G401.6 (cell line): ENCODE measurements around the gene STARD3.
"Not testable (repeated sequence)": the region's sequence is repeated elsewhere in the genome, so short reads cannot be mapped to it uniquely, and the experiment has no call there.

Source experiments
- FAIRE-seq: peaks from 2 replicates; lab custom pipeline; 2012; peaks lifted over from hg19 to GRCh38; lab: Jason Lieb, UNC

STARD3 gene

GRCh38 chr17:39636927-39637736, at the start of gene STARD3:
Gene STARD3, plus strand, starts transcription at chr17:39637144. Its CDS starts 16,388 bp downstream, at chr17:39653532.
- FAIRE-seq = peak; percentile 65

- FAIRE-seq = not testable (repeated sequence)
Measured at GRCh38 chr17:39590180-39590579, 46.8 kb upstream of the STARD3 start.

- FAIRE-seq = no peak
Measured at GRCh38 chr17:39591958-39592954, 44.7 kb upstream of the STARD3 start.

- FAIRE-seq = no peak
Measured at GRCh38 chr17:39593371-39593770, 43.6 kb upstream of the STARD3 start.

- FAIRE-seq = no peak
Measured at GRCh38 chr17:39595294-39595693, 41.6 kb upstream of the STARD3 start.

GRCh38 chr17:39595928-39596510, 40.9 kb upstream of the STARD3 start:
- FAIRE-seq = no peak

- no peak for FAIRE-seq
Measured at GRCh38 chr17:39596543-39597267, 40.2 kb upstream of the STARD3 start.

- FAIRE-seq = no peak
Measured at GRCh38 chr17:39597372-39598046, 39.4 kb upstream of the STARD3 start.

GRCh38 chr17:39598047-39598481, 38.9 kb upstream of the STARD3 start:
- no peak for FAIRE-seq

- FAIRE-seq = no peak
Measured at GRCh38 chr17:39598630-39599003, 38.3 kb upstream of the STARD3 start.

GRCh38 chr17:39599004-39599664, 37.8 kb upstream of the STARD3 start:
- no peak for FAIRE-seq

- no peak for FAIRE-seq
Measured at GRCh38 chr17:39599665-39600231, 37.2 kb upstream of the STARD3 start.

- no peak for FAIRE-seq
Measured at GRCh38 chr17:39600288-39600996, 36.5 kb upstream of the STARD3 start.

- no peak for FAIRE-seq
Measured at GRCh38 chr17:39600997-39601597, 35.8 kb upstream of the STARD3 start.

- FAIRE-seq = no peak
Measured at GRCh38 chr17:39601758-39602532, 35.0 kb upstream of the STARD3 start.

- no peak for FAIRE-seq
Measured at GRCh38 chr17:39602533-39603303, 34.2 kb upstream of the STARD3 start.

- FAIRE-seq = no peak
Measured at GRCh38 chr17:39603304-39604016, 33.5 kb upstream of the STARD3 start.
